ENCODE measurements around the gene B3GALT4.
A peak's percentile ranks its signal among the peaks of the same experiment; 100 is the strongest.

Gene B3GALT4, protein sequence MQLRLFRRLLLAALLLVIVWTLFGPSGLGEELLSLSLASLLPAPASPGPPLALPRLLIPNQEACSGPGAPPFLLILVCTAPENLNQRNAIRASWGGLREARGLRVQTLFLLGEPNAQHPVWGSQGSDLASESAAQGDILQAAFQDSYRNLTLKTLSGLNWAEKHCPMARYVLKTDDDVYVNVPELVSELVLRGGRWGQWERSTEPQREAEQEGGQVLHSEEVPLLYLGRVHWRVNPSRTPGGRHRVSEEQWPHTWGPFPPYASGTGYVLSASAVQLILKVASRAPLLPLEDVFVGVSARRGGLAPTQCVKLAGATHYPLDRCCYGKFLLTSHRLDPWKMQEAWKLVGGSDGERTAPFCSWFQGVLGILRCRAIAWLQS

GRCh38 chr6:33276864-33277662 is at the start of gene B3GALT4:
Gene B3GALT4, plus strand, starts transcription at chr6:33277123. Its CDS starts 297 bp downstream, at chr6:33277420.
- peak within 1 kb of the TSS; percentile 41 for H3K4me3 ChIP-seq (ENCODE audit: low read depth, low read length)
- TF ChIP-seq CTCF (IDR thresholded peaks at IDR 0.05; ENCODE audit: low read depth, low read length) = peak; percentile 39; the same call in 1 of the 2 replicates

DNA sequence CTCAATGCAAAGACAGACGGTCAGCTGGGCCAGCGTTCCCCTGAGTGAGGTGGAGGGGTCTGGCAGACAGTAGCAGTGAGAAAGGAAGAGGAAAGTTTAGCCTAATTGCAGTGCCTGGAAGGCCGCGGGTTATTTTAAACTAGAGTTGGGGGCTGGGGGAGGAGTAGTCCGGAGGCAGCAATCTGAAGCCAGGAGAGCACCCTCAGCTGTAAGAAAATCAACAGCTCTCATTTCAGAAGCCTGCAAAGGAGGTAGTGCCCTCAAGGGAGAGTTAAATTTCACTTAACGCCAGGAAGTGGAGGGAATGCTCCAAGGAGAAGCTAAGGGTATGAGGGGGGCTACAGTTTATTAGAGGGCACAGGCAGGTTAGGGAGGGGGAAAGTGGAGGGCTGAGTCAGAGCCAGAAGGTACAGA is 41.7 kb upstream of the B3GALT4 start:
- no peak for TF ChIP-seq CTCF (IDR thresholded peaks at IDR 0.05; ENCODE audit: low read depth, low read length)
- H3K4me3 ChIP-seq (ENCODE audit: low read depth, low read length) = no peak overlapping the region

DNA sequence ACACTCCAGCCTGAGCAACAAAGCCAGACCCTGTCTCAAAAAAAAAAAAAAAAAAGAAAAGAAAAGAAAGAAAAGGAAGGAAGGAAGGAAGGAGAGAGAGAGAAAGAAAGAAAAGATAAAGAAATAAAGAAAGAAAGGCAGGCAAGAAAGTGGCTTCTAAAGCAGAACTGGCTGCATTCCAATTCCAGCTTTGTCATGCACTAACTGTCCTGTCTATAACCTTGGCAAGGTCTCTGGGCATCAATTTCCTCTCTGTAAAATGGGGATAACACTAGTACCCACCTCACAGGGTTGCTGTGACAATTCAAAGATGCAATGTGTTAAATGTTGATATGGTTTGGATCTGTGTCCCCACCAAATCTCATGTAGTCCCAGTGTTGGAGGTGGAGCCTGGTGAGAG is 40.6 kb upstream of the B3GALT4 start:
- TF ChIP-seq CTCF (IDR thresholded peaks at IDR 0.05; ENCODE audit: low read depth, low read length) = no peak

DNA sequence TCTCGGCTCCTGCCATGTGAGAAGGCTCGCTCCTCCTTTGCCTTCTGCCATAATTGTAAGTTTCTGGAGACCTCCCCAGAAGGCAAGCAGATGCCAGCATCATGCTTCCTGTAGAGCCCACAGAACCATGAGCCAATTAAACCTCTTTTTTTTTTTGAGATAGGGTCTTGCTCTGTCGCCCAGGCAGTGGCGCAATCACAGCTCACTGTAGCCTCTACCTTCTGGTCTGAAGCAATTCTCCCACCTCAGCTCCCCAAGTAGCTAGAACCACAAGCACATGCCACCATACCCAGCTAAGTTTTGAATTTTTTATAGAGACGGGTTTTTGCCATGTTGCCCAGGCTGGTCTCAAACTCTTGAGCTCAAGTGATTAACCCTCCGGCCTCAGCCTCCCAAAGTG is 40.1 kb upstream of the B3GALT4 start:
- TF ChIP-seq CTCF (IDR thresholded peaks at IDR 0.05; ENCODE audit: low read depth, low read length) = no peak
- H3K4me3 ChIP-seq (ENCODE audit: low read depth, low read length) = no peak overlapping the region

More for the DNA sequence above, 40.6 kb upstream of the B3GALT4 start:
- no peak overlapping the region for H3K4me3 ChIP-seq (ENCODE audit: low read depth, low read length)

DNA sequence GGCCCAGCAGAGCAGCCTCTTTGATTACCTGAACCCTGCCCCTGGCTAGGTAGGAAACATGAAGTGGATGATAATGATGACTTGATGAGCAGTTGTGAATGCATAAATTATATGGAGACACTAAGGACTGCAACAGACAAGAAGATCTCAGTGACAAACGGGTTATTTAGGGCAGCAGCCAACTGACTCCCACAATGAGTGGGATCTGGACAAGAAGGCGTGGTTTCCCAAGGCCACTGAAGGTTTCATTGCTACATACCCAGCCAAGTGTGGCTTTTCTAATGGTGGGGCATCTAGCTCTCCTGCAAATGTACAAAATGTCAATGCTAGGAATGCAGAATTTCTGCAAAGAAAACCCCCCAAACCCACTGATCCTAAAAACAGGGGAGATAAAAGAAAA is 39.2 kb upstream of the B3GALT4 start:
- TF ChIP-seq CTCF (IDR thresholded peaks at IDR 0.05; ENCODE audit: low read depth, low read length) = no peak
- no peak overlapping the region for H3K4me3 ChIP-seq (ENCODE audit: low read depth, low read length)

- H3K4me3 ChIP-seq (ENCODE audit: low read depth, low read length) = no peak overlapping the region
- TF ChIP-seq CTCF (IDR thresholded peaks at IDR 0.05; ENCODE audit: low read depth, low read length) = no peak
Measured at GRCh38 chr6:33241968-33242367, 35.0 kb upstream of the B3GALT4 start.

- TF ChIP-seq CTCF (IDR thresholded peaks at IDR 0.05; ENCODE audit: low read depth, low read length) = no peak
- H3K4me3 ChIP-seq (ENCODE audit: low read depth, low read length) = no peak overlapping the region
Measured at GRCh38 chr6:33243476-33243875, 33.4 kb upstream of the B3GALT4 start.
